Measurements from ENCODE around the gene FBXL7.

Gene FBXL7

GRCh38 chr5:15518786-15519185 is 18.8 kb downstream of the FBXL7 start:
- no peaks in the 10 kb centered on the region for H3K9me3 ChIP-seq (ENCODE audit: control insufficient read depth in 5 of 5, low read length in 5 of 5)
- no peaks in the 10 kb centered on the region for H3K36me3 ChIP-seq (ENCODE audit: control insufficient read depth in 5 of 5, insufficient read depth in 5 of 5, low read length in 5 of 5)
- H3K27ac ChIP-seq (ENCODE audit: low read depth, low read length), result no peak overlapping the region
- H3K9ac ChIP-seq (ENCODE audit: low read length in 5 of 5), result no peak overlapping the region
- H3K4me3 ChIP-seq (ENCODE audit: low read depth in 1 of 5, low read length in 5 of 5), result no peak overlapping the region
- H3K4me1 ChIP-seq (ENCODE audit: control insufficient read depth in 5 of 5, insufficient read depth in 5 of 5, low read length in 5 of 5), result peaks cover 0 to 26% (median 12%) of the 10 kb centered on the region in 5 donors
- no peaks in the 10 kb centered on the region for H3K27me3 ChIP-seq (ENCODE audit: control insufficient read depth in 5 of 5, insufficient read depth in 4 of 5, low read length in 5 of 5)

GRCh38 chr5:15520856-15521255 is 20.9 kb downstream of the FBXL7 start:
- Histone ChIP-seq H3K36me3 (ENCODE audit: control insufficient read depth in 5 of 5, insufficient read depth in 5 of 5, low read length in 5 of 5) (no peaks in the 10 kb centered on the region), H3K9ac (ENCODE audit: low read length in 5 of 5) (no peak overlapping the region), H3K4me3 (ENCODE audit: low read depth in 1 of 5, low read length in 5 of 5) (no peak overlapping the region), H3K4me1 (ENCODE audit: control insufficient read depth in 5 of 5, insufficient read depth in 5 of 5, low read length in 5 of 5) (peaks cover 0 to 15% (median 11%) of the 10 kb centered on the region in 5 donors), H3K27ac (ENCODE audit: low read depth, low read length) (no peak overlapping the region), H3K27me3 (ENCODE audit: control insufficient read depth in 5 of 5, insufficient read depth in 4 of 5, low read length in 5 of 5) (no peaks in the 10 kb centered on the region), H3K9me3 (ENCODE audit: control insufficient read depth in 5 of 5, low read length in 5 of 5) (no peaks in the 10 kb centered on the region)

DNA sequence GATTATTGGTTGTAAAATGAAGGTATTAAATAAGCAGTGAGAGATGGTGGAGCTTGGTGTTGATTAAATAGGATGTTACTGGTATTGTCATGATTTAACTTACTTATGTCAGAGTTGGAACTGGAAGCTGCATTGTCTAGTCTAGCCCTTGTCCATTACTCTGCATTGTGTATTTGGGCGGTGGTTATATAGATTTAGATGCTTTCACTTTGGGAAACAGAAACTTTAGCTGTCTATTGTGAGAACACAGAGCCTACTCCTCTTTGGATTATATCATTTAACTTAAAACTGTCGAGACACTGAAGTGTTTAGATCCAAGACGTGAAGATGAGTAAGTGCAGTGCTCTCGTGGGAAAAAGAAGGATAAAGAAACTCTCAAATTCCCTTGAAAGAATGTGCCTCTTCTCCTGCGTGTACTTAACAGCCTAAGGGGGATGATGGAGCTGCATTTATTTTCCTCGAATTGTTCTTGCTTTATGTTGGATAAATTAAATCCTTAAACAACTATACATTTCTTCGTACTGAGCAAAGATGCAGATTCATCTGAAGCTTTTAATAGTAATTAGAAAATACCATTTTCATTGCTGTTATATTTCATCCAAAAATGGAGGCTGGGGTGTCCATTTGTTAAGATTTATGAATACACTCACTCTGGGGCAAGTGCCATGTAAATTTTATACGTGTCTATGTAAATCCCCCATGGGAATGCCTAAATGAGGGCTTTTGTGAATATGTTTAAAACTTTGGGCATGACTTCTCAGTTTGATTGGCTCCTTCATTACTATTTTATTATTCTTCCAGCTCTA is 21.6 kb downstream of the FBXL7 start:
- Histone ChIP-seq H3K27me3 (ENCODE audit: control insufficient read depth in 5 of 5, insufficient read depth in 4 of 5, low read length in 5 of 5) (no peaks in the 10 kb centered on the region), H3K4me3 (ENCODE audit: low read depth in 1 of 5, low read length in 5 of 5) (no peak overlapping the region), H3K9me3 (ENCODE audit: control insufficient read depth in 5 of 5, low read length in 5 of 5) (no peaks in the 10 kb centered on the region), H3K9ac (ENCODE audit: low read length in 5 of 5) (no peak overlapping the region), H3K36me3 (ENCODE audit: control insufficient read depth in 5 of 5, insufficient read depth in 5 of 5, low read length in 5 of 5) (no peaks in the 10 kb centered on the region), H3K27ac (ENCODE audit: low read depth, low read length) (no peak overlapping the region), H3K4me1 (ENCODE audit: control insufficient read depth in 5 of 5, insufficient read depth in 5 of 5, low read length in 5 of 5) (peaks cover 0 to 19% (median 11%) of the 10 kb centered on the region in 5 donors)

GRCh38 chr5:15522187-15522520 is 22.2 kb downstream of the FBXL7 start:
- Histone ChIP-seq H3K27me3 (ENCODE audit: control insufficient read depth in 5 of 5, insufficient read depth in 4 of 5, low read length in 5 of 5) (no peaks in the 10 kb centered on the region), H3K4me3 (ENCODE audit: low read depth in 1 of 5, low read length in 5 of 5) (no peak overlapping the region), H3K9me3 (ENCODE audit: control insufficient read depth in 5 of 5, low read length in 5 of 5) (no peaks in the 10 kb centered on the region)

GRCh38 chr5:15524712-15525111 is 24.7 kb downstream of the FBXL7 start:
- Histone ChIP-seq H3K9me3 (ENCODE audit: control insufficient read depth in 5 of 5, low read length in 5 of 5) (no peaks in the 10 kb centered on the region), H3K4me3 (ENCODE audit: low read depth in 1 of 5, low read length in 5 of 5) (no peak overlapping the region), H3K9ac (ENCODE audit: low read length in 5 of 5) (no peak overlapping the region), H3K4me1 (ENCODE audit: control insufficient read depth in 5 of 5, insufficient read depth in 5 of 5, low read length in 5 of 5) (peaks cover 0 to 19% (median 11%) of the 10 kb centered on the region in 5 donors), H3K36me3 (ENCODE audit: control insufficient read depth in 5 of 5, insufficient read depth in 5 of 5, low read length in 5 of 5) (no peaks in the 10 kb centered on the region), H3K27ac (ENCODE audit: low read depth, low read length) (no peak overlapping the region), H3K27me3 (ENCODE audit: control insufficient read depth in 5 of 5, insufficient read depth in 4 of 5, low read length in 5 of 5) (no peaks in the 10 kb centered on the region)

More at GRCh38 chr5:15522187-15522520, 22.2 kb downstream of the FBXL7 start:
- Histone ChIP-seq H3K9ac (ENCODE audit: low read length in 5 of 5) (no peak overlapping the region), H3K36me3 (ENCODE audit: control insufficient read depth in 5 of 5, insufficient read depth in 5 of 5, low read length in 5 of 5) (no peaks in the 10 kb centered on the region), H3K27ac (ENCODE audit: low read depth, low read length) (no peak overlapping the region), H3K4me1 (ENCODE audit: control insufficient read depth in 5 of 5, insufficient read depth in 5 of 5, low read length in 5 of 5) (peaks cover 0 to 19% (median 11%) of the 10 kb centered on the region in 5 donors)

- Histone ChIP-seq H3K9ac (ENCODE audit: low read length in 5 of 5) (no peak overlapping the region), H3K27me3 (ENCODE audit: control insufficient read depth in 5 of 5, insufficient read depth in 4 of 5, low read length in 5 of 5) (no peaks in the 10 kb centered on the region), H3K4me3 (ENCODE audit: low read depth in 1 of 5, low read length in 5 of 5) (no peak overlapping the region), H3K4me1 (ENCODE audit: control insufficient read depth in 5 of 5, insufficient read depth in 5 of 5, low read length in 5 of 5) (peaks cover 0 to 26% (median 11%) of the 10 kb centered on the region in 5 donors), H3K36me3 (ENCODE audit: control insufficient read depth in 5 of 5, insufficient read depth in 5 of 5, low read length in 5 of 5) (no peaks in the 10 kb centered on the region), H3K27ac (ENCODE audit: low read depth, low read length) (no peak overlapping the region), H3K9me3 (ENCODE audit: control insufficient read depth in 5 of 5, low read length in 5 of 5) (no peaks in the 10 kb centered on the region)
Measured at GRCh38 chr5:15525703-15526275, 25.8 kb downstream of the FBXL7 start.

- no peak overlapping the region for H3K27ac ChIP-seq (ENCODE audit: low read depth, low read length)
- H3K4me3 ChIP-seq (ENCODE audit: low read depth in 1 of 5, low read length in 5 of 5), result no peak overlapping the region
- H3K4me1 ChIP-seq (ENCODE audit: control insufficient read depth in 5 of 5, insufficient read depth in 5 of 5, low read length in 5 of 5), result peaks cover 0 to 26% (median 6%) of the 10 kb centered on the region in 5 donors
- H3K27me3 ChIP-seq (ENCODE audit: control insufficient read depth in 5 of 5, insufficient read depth in 4 of 5, low read length in 5 of 5), result no peaks in the 10 kb centered on the region
- no peaks in the 10 kb centered on the region for H3K9me3 ChIP-seq (ENCODE audit: control insufficient read depth in 5 of 5, low read length in 5 of 5)
- no peak overlapping the region for H3K9ac ChIP-seq (ENCODE audit: low read length in 5 of 5)
- H3K36me3 ChIP-seq (ENCODE audit: control insufficient read depth in 5 of 5, insufficient read depth in 5 of 5, low read length in 5 of 5), result no peaks in the 10 kb centered on the region
Measured at GRCh38 chr5:15526413-15526812, 26.4 kb downstream of the FBXL7 start.

GRCh38 chr5:15528476-15528875 is 28.5 kb downstream of the FBXL7 start:
- Histone ChIP-seq H3K9me3 (ENCODE audit: control insufficient read depth in 5 of 5, low read length in 5 of 5) (no peaks in the 10 kb centered on the region), H3K9ac (ENCODE audit: low read length in 5 of 5) (no peak overlapping the region), H3K27me3 (ENCODE audit: control insufficient read depth in 5 of 5, insufficient read depth in 4 of 5, low read length in 5 of 5) (no peaks in the 10 kb centered on the region), H3K27ac (ENCODE audit: low read depth, low read length) (no peak overlapping the region), H3K4me1 (ENCODE audit: control insufficient read depth in 5 of 5, insufficient read depth in 5 of 5, low read length in 5 of 5) (peaks cover 0 to 13% (median 0%) of the 10 kb centered on the region in 5 donors), H3K36me3 (ENCODE audit: control insufficient read depth in 5 of 5, insufficient read depth in 5 of 5, low read length in 5 of 5) (no peaks in the 10 kb centered on the region), H3K4me3 (ENCODE audit: low read depth in 1 of 5, low read length in 5 of 5) (no peak overlapping the region)

- Histone ChIP-seq H3K27me3 (ENCODE audit: control insufficient read depth in 5 of 5, insufficient read depth in 4 of 5, low read length in 5 of 5) (no peaks in the 10 kb centered on the region), H3K27ac (ENCODE audit: low read depth, low read length) (no peak overlapping the region), H3K9ac (ENCODE audit: low read length in 5 of 5) (no peak overlapping the region), H3K36me3 (ENCODE audit: control insufficient read depth in 5 of 5, insufficient read depth in 5 of 5, low read length in 5 of 5) (no peaks in the 10 kb centered on the region), H3K4me3 (ENCODE audit: low read depth in 1 of 5, low read length in 5 of 5) (no peak overlapping the region), H3K4me1 (ENCODE audit: control insufficient read depth in 5 of 5, insufficient read depth in 5 of 5, low read length in 5 of 5) (peaks cover 0 to 13% (median 0%) of the 10 kb centered on the region in 5 donors), H3K9me3 (ENCODE audit: control insufficient read depth in 5 of 5, low read length in 5 of 5) (no peaks in the 10 kb centered on the region)
Measured at GRCh38 chr5:15529013-15529412, 29.0 kb downstream of the FBXL7 start.

DNA sequence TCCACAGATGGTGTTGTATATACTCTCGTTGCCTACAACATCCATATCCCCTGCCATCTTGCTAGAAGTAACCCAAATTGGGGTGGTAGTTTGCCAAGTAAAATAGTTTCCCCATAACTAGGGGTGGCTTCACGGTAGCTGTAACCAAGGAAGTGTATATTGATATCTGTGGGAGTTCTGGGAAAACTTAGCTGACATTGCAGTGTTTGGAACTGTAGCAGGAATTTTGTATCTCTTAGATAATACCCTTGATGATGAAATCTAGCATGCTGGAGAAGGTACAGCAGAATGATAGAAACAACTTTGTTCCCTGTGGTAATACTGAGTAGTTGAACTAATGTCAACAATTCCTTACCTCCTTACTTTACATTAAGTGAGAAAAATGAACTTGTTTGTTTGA is 29.8 kb downstream of the FBXL7 start:
- Histone ChIP-seq H3K27ac (ENCODE audit: low read depth, low read length) (no peak overlapping the region), H3K9ac (ENCODE audit: low read length in 5 of 5) (no peak overlapping the region), H3K4me3 (ENCODE audit: low read depth in 1 of 5, low read length in 5 of 5) (no peak overlapping the region), H3K36me3 (ENCODE audit: control insufficient read depth in 5 of 5, insufficient read depth in 5 of 5, low read length in 5 of 5) (no peaks in the 10 kb centered on the region), H3K4me1 (ENCODE audit: control insufficient read depth in 5 of 5, insufficient read depth in 5 of 5, low read length in 5 of 5) (peaks cover 0 to 13% (median 0%) of the 10 kb centered on the region in 5 donors), H3K27me3 (ENCODE audit: control insufficient read depth in 5 of 5, insufficient read depth in 4 of 5, low read length in 5 of 5) (no peaks in the 10 kb centered on the region), H3K9me3 (ENCODE audit: control insufficient read depth in 5 of 5, low read length in 5 of 5) (no peaks in the 10 kb centered on the region)
